AG10803 (cell line): ENCODE results near the gene TFF1.

Source experiments
- DNase-seq: peaks from one replicate; pipeline ENCODE4 v3.0.0; 2010; ENCODE audit warnings: low read depth
- H3K4me3 ChIP-seq: 2 replicates; pipeline ENCODE4 v1.5.1; 2011; ENCODE audit warnings: mild to moderate bottlenecking, low read length, control low read depth
- TF ChIP-seq, protein P1 (sequence below): conservative IDR thresholded peaks from 2 replicates; pipeline ENCODE4 v1.5.1; 2011; ENCODE audit warnings: mild to moderate bottlenecking, low read length, control low read depth, inconsistent platforms

TFF1 gene

DNA sequence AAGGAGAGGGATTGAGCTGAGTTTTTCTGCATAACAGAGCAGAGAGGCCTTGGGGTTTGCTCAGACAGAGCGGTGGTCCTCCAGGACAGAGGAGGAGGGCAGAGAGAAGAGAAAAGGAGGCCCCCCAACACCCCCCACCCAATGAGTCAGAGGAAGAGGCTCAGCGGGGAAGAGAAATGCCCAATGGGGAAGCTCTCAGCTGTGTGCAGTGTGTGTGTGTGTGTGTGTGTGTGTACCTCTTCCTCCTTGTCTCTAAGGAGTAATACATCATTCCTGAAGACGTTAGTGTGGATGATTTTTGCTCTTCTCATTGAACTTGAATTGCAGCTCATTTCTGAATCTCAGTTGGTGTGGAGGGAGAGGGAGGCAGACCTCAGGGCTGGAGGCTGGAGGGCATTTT is 20.8 kb upstream of the TFF1 start:
- no peak for DNase-seq
- TF ChIP-seq, protein P1, sequence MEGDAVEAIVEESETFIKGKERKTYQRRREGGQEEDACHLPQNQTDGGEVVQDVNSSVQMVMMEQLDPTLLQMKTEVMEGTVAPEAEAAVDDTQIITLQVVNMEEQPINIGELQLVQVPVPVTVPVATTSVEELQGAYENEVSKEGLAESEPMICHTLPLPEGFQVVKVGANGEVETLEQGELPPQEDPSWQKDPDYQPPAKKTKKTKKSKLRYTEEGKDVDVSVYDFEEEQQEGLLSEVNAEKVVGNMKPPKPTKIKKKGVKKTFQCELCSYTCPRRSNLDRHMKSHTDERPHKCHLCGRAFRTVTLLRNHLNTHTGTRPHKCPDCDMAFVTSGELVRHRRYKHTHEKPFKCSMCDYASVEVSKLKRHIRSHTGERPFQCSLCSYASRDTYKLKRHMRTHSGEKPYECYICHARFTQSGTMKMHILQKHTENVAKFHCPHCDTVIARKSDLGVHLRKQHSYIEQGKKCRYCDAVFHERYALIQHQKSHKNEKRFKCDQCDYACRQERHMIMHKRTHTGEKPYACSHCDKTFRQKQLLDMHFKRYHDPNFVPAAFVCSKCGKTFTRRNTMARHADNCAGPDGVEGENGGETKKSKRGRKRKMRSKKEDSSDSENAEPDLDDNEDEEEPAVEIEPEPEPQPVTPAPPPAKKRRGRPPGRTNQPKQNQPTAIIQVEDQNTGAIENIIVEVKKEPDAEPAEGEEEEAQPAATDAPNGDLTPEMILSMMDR: no peak
- no peak overlapping the region for H3K4me3 ChIP-seq

DNA sequence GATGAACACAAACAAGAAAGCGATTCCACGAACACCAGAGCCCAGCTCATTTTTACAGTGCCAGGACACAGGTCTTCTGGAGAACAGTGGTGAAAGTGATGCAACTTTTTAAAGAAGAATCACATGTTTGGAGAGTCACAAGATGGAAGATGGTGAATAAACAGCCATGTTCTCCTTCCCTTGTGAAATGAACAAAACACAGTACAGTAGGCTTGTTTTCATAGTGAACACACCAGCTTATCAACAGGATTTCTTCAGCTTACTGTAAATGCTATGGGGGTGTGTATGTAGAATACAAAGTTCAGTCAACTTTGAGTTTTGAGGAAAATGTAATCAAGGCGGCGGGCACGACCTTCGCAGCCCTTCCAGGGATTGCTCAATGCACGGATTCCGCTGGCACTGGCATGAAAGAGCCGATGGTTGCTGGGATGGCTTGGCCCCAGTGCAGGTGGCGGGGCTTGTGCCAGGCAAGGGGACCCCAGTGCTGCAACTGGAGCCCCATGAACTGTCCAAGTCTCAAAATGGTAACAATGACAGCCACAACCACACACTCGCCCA is 19.8 kb upstream of the TFF1 start:
- DNase-seq: no peak
- TF ChIP-seq, protein P1: no peak

DNA sequence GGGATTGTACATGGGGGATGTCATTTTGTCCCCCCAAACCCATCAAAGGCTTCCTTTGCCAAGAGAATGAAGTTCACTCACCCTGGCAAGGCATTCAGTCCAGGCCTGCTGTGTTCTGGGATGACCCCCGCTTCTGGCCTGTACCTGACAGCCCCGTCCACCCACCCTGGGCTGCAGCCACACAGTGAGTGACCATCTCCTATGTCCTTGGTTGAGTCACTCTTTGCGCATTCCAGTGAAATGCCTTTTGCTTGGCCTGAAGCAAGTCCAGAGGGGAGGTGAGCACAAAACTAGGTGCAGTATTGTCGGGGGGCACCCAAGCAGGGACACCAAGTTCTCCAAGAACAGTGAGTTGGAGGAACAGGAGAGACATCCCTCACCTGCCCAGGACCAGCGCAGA is 19.3 kb upstream of the TFF1 start:
- H3K4me3 ChIP-seq: no peak overlapping the region
- DNase-seq: no peak
- TF ChIP-seq, protein P1: no peak

More for the DNA sequence above, 19.8 kb upstream of the TFF1 start:
- no peak overlapping the region for H3K4me3 ChIP-seq

DNA sequence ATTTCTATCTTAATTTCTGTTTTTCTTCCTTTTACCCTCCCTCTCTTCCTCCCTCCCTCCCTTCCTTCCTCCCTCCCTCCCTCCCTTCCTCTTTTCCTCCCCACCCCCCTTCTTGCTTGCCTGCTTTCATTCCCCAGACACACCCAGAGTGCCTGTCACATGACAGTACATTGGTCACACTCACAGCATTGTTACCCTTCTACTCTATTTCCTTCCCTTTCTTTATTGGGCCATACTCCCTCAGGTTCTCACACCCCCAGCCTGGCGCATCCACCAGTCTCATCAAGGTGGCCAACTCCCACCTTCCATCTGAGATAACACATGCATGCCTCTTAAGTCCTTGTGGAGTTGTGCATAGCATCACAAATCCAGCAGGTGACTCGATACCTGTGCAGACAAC is 18.7 kb upstream of the TFF1 start:
- DNase-seq: no peak
- TF ChIP-seq, protein P1: no peak
- no peak overlapping the region for H3K4me3 ChIP-seq

DNA sequence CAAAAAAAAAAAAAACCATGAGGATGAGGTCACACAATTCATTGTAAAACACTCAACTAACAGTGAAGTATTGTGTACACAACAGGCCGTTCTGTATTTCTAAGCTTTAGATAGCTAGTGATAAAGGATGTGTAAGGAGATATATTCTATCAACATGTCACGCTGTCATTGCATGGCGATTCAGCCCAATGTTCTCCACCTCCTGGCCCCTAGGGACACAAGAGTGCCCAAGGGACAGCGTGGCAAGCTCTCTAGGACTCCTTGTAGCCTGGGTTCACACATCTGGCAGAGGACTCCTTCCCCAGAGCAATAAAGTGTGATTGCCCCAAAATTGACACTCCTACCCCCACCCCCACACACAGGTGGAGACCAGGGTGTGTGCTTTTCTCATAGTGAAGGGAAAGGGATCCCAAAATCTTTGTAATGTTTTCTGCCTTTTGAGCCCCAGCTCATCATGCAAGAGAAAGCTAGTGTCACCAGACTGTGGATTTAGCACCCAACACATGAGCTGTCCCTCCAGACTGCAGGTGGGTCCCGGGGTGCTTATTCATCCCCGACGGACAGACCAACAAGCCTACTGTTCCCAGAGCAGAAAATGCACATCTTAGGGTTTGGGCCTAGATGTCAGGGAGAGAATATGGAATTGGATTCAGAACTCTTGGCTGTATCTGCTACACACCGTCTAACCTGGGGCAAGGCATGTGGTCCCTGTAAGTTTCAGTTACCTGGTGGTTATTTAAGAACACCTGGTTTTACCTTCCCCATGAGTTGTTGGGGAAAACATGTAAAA is 18.0 kb upstream of the TFF1 start:
- DNase-seq: no peak
- H3K4me3 ChIP-seq: no peak overlapping the region
- TF ChIP-seq, protein P1: no peak

DNA sequence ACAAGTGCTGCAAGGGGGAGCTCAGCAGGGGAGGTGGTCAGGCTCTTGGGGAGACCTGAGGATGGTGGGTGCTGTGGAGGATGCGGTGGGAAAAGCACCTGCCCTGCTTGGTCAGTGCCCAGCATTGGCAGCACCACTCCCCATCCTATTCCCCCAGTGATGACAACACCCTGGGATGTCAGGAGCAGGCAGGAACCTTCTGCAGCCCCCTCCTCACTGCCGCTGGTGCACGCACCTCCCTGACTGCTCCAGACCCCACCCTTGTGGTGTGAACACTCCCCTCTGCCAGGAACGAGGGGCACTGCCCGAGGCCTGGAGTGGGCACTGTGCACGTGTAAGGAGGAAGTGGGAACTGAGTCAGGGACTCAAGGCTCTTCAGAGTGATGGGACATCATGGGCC is 17.0 kb upstream of the TFF1 start:
- TF ChIP-seq, protein P1: no peak
- no peak for DNase-seq
- H3K4me3 ChIP-seq: no peak overlapping the region

DNA sequence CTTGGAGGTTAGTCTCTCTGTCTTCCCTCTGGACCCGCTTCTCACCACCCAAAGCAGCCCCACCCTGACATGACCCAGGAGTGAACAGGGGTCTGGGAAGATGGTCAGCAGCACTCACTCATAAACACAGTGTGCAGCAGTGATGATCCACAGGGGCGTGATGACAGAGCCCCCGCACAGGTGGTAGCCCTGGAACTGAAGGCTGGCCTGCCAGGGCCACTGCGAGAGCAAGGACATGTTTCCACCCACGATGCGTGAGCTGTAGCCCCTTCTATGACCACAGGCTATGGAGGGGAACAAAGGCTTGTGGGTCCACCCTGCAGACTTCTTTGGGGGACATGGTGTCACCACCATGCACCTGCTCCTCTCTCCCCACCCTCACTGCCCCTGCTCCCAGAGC is 16.6 kb upstream of the TFF1 start:
- H3K4me3 ChIP-seq: no peak overlapping the region
- TF ChIP-seq, protein P1: no peak
- DNase-seq: no peak
